ENCODE measurements around the gene CAPNS1. TPM values are rescaled to one million over a fixed set of nuclear protein-coding genes. Genes with fewer than 3 reads are reported as not detected.
A peak's percentile ranks its signal among the peaks of the same experiment; 100 is the strongest.
"Not testable (repeated sequence)": the region's sequence is repeated elsewhere in the genome, so short reads cannot be mapped to it uniquely, and the experiment has no call there.

CAPNS1 gene
- total and polyA plus RNA-seq, 10 donors: 130 to 602 (median 347) TPM

GRCh38 chr19:36128392-36128736 lies 11.5 kb upstream of the CAPNS1 start:
- Histone ChIP-seq H3K4me1 (peaks cover 4 to 61% (median 42%) of the 10 kb centered on the region in 6 donors), H3K27me3 (replicated peaks in 1 of 7) (no peaks in the 10 kb centered on the region), H3K27ac (peak overlapping the region; percentile 88 to 97 (median 94)), H3K36me3 (peaks cover 0 to 30% (median 25%) of the 10 kb centered on the region in 6 donors), H3K9me3 (no peaks in the 10 kb centered on the region), H3K4me3 (peak overlapping the region; percentile 40 to 77 (median 47))
- no peak for TF ChIP-seq POLR2A (IDR thresholded peaks at IDR 0.05)
- TF ChIP-seq, protein P1, sequence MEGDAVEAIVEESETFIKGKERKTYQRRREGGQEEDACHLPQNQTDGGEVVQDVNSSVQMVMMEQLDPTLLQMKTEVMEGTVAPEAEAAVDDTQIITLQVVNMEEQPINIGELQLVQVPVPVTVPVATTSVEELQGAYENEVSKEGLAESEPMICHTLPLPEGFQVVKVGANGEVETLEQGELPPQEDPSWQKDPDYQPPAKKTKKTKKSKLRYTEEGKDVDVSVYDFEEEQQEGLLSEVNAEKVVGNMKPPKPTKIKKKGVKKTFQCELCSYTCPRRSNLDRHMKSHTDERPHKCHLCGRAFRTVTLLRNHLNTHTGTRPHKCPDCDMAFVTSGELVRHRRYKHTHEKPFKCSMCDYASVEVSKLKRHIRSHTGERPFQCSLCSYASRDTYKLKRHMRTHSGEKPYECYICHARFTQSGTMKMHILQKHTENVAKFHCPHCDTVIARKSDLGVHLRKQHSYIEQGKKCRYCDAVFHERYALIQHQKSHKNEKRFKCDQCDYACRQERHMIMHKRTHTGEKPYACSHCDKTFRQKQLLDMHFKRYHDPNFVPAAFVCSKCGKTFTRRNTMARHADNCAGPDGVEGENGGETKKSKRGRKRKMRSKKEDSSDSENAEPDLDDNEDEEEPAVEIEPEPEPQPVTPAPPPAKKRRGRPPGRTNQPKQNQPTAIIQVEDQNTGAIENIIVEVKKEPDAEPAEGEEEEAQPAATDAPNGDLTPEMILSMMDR (IDR thresholded peaks at IDR 0.05 in 8 of 11, conservative IDR thresholded peaks at IDR 0.05 in 3 of 11): no peak
- TF ChIP-seq POLR2AphosphoS5 (IDR thresholded peaks at IDR 0.05): no peak
- WGBS, 5 donors: 13 to 18% (median 14%) methylated on average over 10 of the region's 10 CpGs
- peak; percentile 83 for DNase-seq
- intact Hi-C loops (cut with DNase I; ENCODE audit: low total_unique reads): loop anchor here (5.0 kb wide), 1 partner anchor 44 kb away; no protein-coding TSS in a partner anchor

- peak; percentile 79 for DNase-seq
- H3K4me3 ChIP-seq; H3K9me3 ChIP-seq; H3K36me3 ChIP-seq; H3K27me3 ChIP-seq (replicated peaks in 1 of 7); intact Hi-C loops (cut with DNase I; ENCODE audit: low total_unique reads): not testable (repeated sequence)
- 33 to 57% (median 44%) methylated on average over 6 of the region's 6 CpGs for WGBS, 5 donors
- TF ChIP-seq POLR2AphosphoS5 (IDR thresholded peaks at IDR 0.05): peak in 2 of 3 donors; percentile 62 to 71
- H3K27ac ChIP-seq: peak overlapping the region in 7 of 8 donors; percentile 46 to 93 (median 66)
- H3K4me1 ChIP-seq: peaks cover 4 to 66% (median 42%) of the 10 kb centered on the region in 6 donors
Observed at GRCh38 chr19:36131221-36131620, 8.6 kb upstream of the CAPNS1 start.

- intact Hi-C loops (cut with DNase I; ENCODE audit: low total_unique reads); H3K9me3 ChIP-seq; H3K4me3 ChIP-seq; DNase-seq; H3K27me3 ChIP-seq (replicated peaks in 1 of 7); H3K36me3 ChIP-seq; H3K27ac ChIP-seq: not testable (repeated sequence)
- WGBS, 5 donors: 89 to 96% (median 93%) methylated on average over 3 to 4 of the region's 4 CpGs
- peaks cover 3 to 70% (median 41%) of the 10 kb centered on the region in 6 donors for H3K4me1 ChIP-seq
Observed at GRCh38 chr19:36134867-36135266, 5.0 kb upstream of the CAPNS1 start.

DNA sequence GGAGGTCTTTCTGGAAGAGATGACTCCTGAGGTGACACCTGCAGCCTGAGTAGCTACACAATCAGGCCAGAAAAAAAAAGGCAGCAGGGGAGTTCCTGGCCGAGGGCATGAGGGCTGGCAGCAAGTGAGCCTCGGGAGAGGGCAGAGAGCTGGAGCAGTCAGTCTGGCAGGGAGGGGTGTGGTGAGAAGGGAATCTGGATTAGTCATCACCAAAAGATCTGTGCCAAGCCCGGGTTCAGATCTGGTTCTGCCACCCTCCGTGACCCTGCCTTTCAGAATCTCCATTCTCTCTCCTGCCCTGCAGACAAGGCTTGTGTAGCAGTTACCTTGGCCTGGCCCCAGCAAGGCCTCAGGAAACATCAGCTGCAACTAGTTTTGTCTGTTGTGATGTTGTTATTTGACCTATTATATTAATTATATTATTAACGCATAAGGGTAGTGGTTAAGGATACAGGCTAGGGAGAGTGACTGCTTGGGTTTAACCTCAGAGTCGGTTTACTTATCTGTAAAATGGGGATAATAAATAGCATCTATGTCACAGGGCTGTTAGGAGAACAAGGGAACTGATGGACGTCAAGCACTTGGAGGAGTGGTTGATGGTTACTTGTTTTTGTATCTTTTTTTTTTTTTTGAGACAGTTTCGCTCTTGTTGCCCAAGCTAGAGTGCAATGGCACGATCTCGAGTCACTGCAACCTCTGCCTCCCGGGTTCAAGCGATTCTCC lies 2.7 kb upstream of the CAPNS1 start:
- H3K4me1 ChIP-seq: peaks cover 10 to 59% (median 33%) of the 10 kb centered on the region in 6 donors
- H3K27me3 ChIP-seq (replicated peaks in 1 of 7): no peaks in the 10 kb centered on the region
- intact Hi-C loops (cut with DNase I; ENCODE audit: low total_unique reads): no loop called here
- no peaks in the 10 kb centered on the region for H3K9me3 ChIP-seq
- no peak for TF ChIP-seq POLR2A (IDR thresholded peaks at IDR 0.05)
- TF ChIP-seq, protein P1 (IDR thresholded peaks at IDR 0.05 in 8 of 11, conservative IDR thresholded peaks at IDR 0.05 in 3 of 11): no peak
- peak in 2 of 3 donors; percentile 55 to 65 for TF ChIP-seq POLR2AphosphoS5 (IDR thresholded peaks at IDR 0.05)
- H3K36me3 ChIP-seq: peaks cover 0 to 6% (median 3%) of the 10 kb centered on the region in 6 donors
- peak overlapping the region in 1 of 8 donors; percentile 5 for H3K4me3 ChIP-seq
- DNase-seq: no peak
- H3K27ac ChIP-seq: peak overlapping the region in 7 of 8 donors; percentile 29 to 78 (median 64)
- WGBS, 5 donors: 65 to 78% (median 69%) methylated on average over 12 of the region's 12 CpGs

GRCh38 chr19:36139120-36139472 lies 770 bp upstream of the CAPNS1 start:
- no peaks in the 10 kb centered on the region for H3K9me3 ChIP-seq
- H3K36me3 ChIP-seq: peaks cover 0 to 26% (median 20%) of the 10 kb centered on the region in 6 donors
- H3K4me3 ChIP-seq: peak overlapping the region in 7 of 8 donors; percentile 62 to 90 (median 82)
- intact Hi-C loops (cut with DNase I; ENCODE audit: low total_unique reads): no loop called here
- DNase-seq: no peak
- peaks cover 10 to 55% (median 31%) of the 10 kb centered on the region in 6 donors for H3K4me1 ChIP-seq
- no peaks in the 10 kb centered on the region for H3K27me3 ChIP-seq (replicated peaks in 1 of 7)
- H3K27ac ChIP-seq: peak overlapping the region; percentile 61 to 98 (median 96)
- 57 to 66% (median 63%) methylated on average over 7 of the region's 7 CpGs for WGBS, 5 donors
- TF ChIP-seq, protein P1 (IDR thresholded peaks at IDR 0.05 in 8 of 11, conservative IDR thresholded peaks at IDR 0.05 in 3 of 11): no peak
- TF ChIP-seq POLR2A (IDR thresholded peaks at IDR 0.05) (no peak), POLR2AphosphoS5 (IDR thresholded peaks at IDR 0.05) (no peak)

All from spleen (tissue), 11 donors.